ENCODE results near the gene PLEKHM2. TPM values are rescaled to one million over a fixed set of nuclear protein-coding genes. Genes with fewer than 3 reads are reported as not detected.

The PLEKHM2 gene
- total RNA-seq, 3 donors from 2014 or later (not counting 1 experiment from before 2014, with no cell fraction given) = 47.8 to 61.0 (median 50.9) TPM

- TF ChIP-seq CTCF (IDR thresholded peaks at IDR 0.05) = no peak
- H3K27me3 Mint-ChIP-seq (ENCODE audit: low read depth in 2 of 2) = peaks cover 36 to 39% of the 10 kb centered on the region in 2 donors
- WGBS (ENCODE audit: insufficient coverage) = 53% methylated on average over 7 of the region's 8 CpGs
These were observed 77.4 kb downstream of the PLEKHM2 start for GRCh38 chr1:15761366-15762128.

GRCh38 chr1:15762546-15762945 lies 78.4 kb downstream of the PLEKHM2 start:
- 82% methylated on average over 10 of the region's 10 CpGs for WGBS (ENCODE audit: insufficient coverage)
- no peak overlapping the region for H3K27ac Mint-ChIP-seq
- Histone ChIP-seq H3K27me3 (ENCODE audit: control insufficient read depth, insufficient read depth, low read length) (peaks cover 19% of the 10 kb centered on the region), H3K36me3 (ENCODE audit: control insufficient read depth, insufficient read depth, low read length) (no peaks in the 10 kb centered on the region), H3K9me3 (ENCODE audit: control insufficient read depth, insufficient read depth, low read length) (no peaks in the 10 kb centered on the region), H3K4me1 (ENCODE audit: control insufficient read depth, insufficient read depth, low read length) (peaks cover 4% of the 10 kb centered on the region), H3K4me3 (ENCODE audit: low read length) (no peak overlapping the region), H3K27ac (ENCODE audit: low read length) (no peak overlapping the region)
- intact Hi-C loops (cut with micrococcal nuclease) = no loop called here
- no peaks in the 10 kb centered on the region for H3K36me3 Mint-ChIP-seq
- no peak overlapping the region for H3K4me3 Mint-ChIP-seq
- ATAC-seq = no peak
- TF ChIP-seq CTCF (IDR thresholded peaks at IDR 0.05) = no peak
- H3K4me1 Mint-ChIP-seq = no peaks in the 10 kb centered on the region
- H3K9me3 Mint-ChIP-seq = no peaks in the 10 kb centered on the region
- H3K27me3 Mint-ChIP-seq (ENCODE audit: low read depth in 2 of 2) = peaks cover 28 to 33% of the 10 kb centered on the region in 2 donors
- DNase-seq = no peak

More at GRCh38 chr1:15761366-15762128, 77.4 kb downstream of the PLEKHM2 start:
- H3K9me3 Mint-ChIP-seq = no peaks in the 10 kb centered on the region
- Histone ChIP-seq H3K36me3 (ENCODE audit: control insufficient read depth, insufficient read depth, low read length) (no peaks in the 10 kb centered on the region), H3K27me3 (ENCODE audit: control insufficient read depth, insufficient read depth, low read length) (peaks cover 22% of the 10 kb centered on the region), H3K4me3 (ENCODE audit: low read length) (no peak overlapping the region), H3K4me1 (ENCODE audit: control insufficient read depth, insufficient read depth, low read length) (peaks cover 6% of the 10 kb centered on the region), H3K9me3 (ENCODE audit: control insufficient read depth, insufficient read depth, low read length) (no peaks in the 10 kb centered on the region), H3K27ac (ENCODE audit: low read length) (no peak overlapping the region)
- DNase-seq = no peak
- intact Hi-C loops (cut with micrococcal nuclease) = no loop called here
- no peaks in the 10 kb centered on the region for H3K4me1 Mint-ChIP-seq
- no peak for ATAC-seq
- no peak overlapping the region for H3K4me3 Mint-ChIP-seq
- no peaks in the 10 kb centered on the region for H3K36me3 Mint-ChIP-seq
- no peak overlapping the region for H3K27ac Mint-ChIP-seq

GRCh38 chr1:15764269-15764764 lies 80.2 kb downstream of the PLEKHM2 start:
- DNase-seq (no peak), ATAC-seq (no peak)
- H3K4me3 Mint-ChIP-seq = no peak overlapping the region
- no peaks in the 10 kb centered on the region for H3K9me3 Mint-ChIP-seq
- Histone ChIP-seq H3K4me1 (ENCODE audit: control insufficient read depth, insufficient read depth, low read length) (peaks cover 1% of the 10 kb centered on the region), H3K9me3 (ENCODE audit: control insufficient read depth, insufficient read depth, low read length) (no peaks in the 10 kb centered on the region), H3K4me3 (ENCODE audit: low read length) (no peak overlapping the region), H3K36me3 (ENCODE audit: control insufficient read depth, insufficient read depth, low read length) (no peaks in the 10 kb centered on the region), H3K27me3 (ENCODE audit: control insufficient read depth, insufficient read depth, low read length) (peaks cover 9% of the 10 kb centered on the region), H3K27ac (ENCODE audit: low read length) (no peak overlapping the region)
- intact Hi-C loops (cut with micrococcal nuclease) = no loop called here
- no peak for TF ChIP-seq CTCF (IDR thresholded peaks at IDR 0.05)
- peaks cover 23 to 30% of the 10 kb centered on the region in 2 donors for H3K27me3 Mint-ChIP-seq (ENCODE audit: low read depth in 2 of 2)
- 80% methylated on average over 10 of the region's 10 CpGs for WGBS (ENCODE audit: insufficient coverage)
- no peak overlapping the region for H3K27ac Mint-ChIP-seq
- no peaks in the 10 kb centered on the region for H3K4me1 Mint-ChIP-seq
- H3K36me3 Mint-ChIP-seq = no peaks in the 10 kb centered on the region
